Activated CD8-positive, alpha-beta memory T cell treated with anti-CD3 and anti-CD28 coated beads, Interleukin-2, amount 50 U/mL, for 4 hours (primary cell): ENCODE measurements around the gene FIBCD1.
"Not testable (repeated sequence)": the region's sequence is repeated elsewhere in the genome, so short reads cannot be mapped to it uniquely, and the experiment has no call there.

Experiments
- DNase-seq: peaks from one replicate; pipeline ENCODE4 v3.0.0-alpha.2; 2020

The FIBCD1 gene

DNA sequence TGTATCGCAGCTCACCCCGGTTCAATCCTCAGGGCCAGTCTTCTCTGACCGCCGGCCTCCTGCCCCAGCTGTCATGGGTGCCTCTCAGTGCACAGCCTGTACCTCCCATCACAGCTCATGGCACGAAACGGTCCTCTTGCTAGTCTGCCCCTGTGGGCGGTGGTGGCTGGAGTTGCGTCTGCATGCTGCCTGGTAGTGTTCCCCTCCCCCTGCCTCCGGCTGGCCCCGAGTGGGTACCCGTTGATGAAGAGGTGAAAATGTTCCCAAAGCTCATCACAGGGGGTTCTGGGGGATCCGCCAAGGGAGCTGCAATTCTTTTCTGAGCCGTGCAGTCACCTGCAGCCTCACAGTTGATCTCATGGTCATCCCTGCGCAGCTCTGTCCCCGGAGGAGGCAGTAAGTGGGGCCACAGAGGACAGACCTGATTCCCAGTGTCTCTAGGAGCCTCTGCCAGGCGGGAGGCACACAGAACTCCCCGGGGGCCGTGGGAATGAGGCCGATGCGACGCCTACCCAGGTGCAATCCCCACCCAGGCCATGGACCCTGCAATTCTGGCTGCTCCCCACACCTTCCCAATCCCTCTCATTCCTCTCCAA lies 34.7 kb upstream of the FIBCD1 start:
- no peak for DNase-seq

DNA sequence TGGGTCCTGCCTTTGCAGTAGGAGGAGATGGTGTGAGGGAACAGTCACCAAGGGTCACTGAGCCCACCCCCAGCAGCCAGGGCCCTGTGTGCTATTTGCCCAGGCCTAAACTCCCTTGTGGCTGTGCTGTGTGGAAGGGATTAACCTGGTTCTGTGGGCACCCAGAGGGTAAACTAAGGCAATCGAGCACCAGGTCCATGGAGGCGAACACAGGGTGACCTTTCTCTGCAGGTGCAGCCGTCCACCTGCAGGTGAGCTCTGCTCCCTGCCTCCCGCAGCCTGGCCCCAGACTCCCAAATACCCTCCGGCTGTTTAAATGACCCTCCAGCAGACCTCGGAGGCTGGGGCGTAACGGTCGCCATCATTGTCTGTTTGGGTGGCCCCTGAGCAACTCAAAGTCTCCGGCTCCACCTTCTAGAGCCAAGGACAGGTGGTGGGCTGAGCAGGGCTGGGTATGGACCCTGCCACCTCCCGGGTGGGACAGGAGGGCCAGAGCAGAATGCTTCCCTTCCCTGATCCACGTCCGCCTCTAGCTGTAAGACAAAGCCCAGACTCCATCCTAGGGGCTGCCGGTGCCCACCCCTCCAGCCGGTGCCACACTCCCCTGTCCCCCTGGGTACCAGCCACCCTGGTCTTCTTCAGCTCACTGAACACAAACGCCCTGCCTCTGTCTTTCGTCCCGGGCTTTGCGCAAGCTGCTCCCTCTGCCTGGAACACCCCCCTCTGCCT lies 34.1 kb upstream of the FIBCD1 start:
- no peak for DNase-seq

DNA sequence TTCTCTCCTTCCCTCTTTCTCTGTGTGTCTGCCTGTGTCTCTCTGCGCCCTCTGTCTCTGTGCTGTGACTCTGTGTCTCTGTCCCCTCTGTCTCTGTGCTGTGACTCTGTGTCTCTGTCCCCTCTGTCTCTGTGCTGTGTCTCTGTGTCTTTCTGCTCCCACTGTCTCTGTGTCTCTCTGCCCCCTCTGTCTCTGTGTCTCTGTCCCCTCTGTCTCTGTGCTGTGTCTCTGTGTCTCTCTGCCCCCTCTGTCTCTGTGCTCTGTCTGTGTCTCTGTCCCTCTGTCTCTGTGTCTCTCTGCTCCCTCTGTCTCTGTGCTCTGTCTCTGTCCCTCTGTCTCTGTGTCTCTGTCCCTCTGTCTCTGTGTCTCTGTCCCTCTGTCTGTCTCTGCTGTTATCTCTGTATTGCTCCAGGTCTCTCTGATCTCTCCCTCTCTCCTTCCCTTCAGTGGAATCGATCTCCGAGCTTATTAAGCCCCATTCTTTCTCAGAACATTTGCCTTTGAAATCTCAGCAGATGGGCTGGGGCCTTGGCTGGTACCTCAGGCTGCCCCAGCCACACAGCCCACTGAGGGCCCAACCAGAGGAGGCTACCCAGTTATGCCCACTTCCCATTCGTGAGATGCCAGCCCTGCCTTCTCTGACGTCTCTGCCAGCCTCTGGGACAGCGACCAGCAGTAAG lies 33.4 kb upstream of the FIBCD1 start:
- no peak for DNase-seq

DNA sequence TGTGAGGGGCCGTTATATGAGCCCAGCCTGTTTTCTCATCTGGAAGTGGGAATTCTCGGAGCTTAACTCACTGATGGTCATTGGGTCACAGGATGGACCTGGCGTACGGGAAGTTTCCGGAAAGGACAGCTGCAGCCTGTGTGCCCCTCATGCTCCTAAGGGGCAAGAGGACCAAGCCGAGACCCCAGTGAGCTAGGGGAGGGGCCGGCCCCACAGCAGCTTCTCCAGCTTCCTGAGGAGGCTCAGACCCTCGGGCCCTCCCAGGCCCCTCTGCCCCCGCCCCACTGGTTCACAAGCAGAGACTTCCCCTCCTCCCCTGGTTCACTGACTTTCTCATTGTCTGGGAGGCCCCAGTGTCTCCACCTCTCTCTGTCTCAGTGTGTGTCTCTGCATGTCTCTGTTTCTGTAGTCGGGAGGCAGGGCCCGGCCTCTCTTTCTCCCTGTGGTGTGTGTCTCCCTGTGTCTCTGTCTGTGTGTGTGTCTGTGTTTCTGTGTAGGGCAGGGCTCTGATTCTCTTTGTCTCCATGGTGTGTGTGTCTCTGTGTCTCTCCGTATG lies 32.3 kb upstream of the FIBCD1 start:
- DNase-seq: no peak

DNA sequence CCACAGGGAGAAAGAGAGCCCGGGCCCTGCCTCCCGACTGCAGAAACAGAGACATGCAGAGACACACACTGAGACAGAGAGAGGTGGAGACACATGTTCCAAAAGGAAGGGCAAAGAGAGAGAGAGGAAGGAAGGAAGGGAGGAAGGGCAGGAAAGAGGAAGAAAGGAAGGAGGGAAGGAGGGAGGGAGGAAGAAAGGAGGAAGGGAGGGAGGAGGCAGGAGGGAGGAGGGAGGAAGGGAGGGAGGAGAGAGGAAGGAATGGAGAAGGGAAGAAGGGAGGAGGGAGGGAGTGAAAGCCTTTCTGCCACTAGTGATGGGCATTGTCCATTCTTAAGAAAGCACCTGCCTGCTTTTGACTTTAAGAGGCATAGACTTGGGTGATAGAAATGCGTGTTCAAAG lies 31.8 kb upstream of the FIBCD1 start:
- no peak for DNase-seq

DNA sequence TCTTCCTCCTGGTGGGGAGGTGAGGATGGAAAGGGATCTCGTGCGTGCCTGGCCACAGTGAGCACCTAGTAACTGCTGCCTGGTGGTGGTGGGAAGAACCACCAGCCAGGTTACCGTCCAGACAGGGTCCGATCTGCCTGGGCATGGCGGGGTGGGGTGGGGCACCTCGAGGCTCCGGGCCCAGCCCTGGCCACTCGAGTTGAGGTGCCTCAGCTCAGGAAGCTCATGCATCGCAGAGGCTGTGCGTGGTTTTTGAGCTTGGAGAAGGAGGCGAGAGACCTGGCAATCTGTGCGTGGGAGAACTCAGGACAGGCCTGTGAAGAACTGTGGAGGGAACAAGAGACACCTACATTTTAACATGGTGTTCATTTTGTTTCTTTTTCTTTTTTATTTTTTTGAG lies 31.0 kb upstream of the FIBCD1 start:
- no peak for DNase-seq

DNA sequence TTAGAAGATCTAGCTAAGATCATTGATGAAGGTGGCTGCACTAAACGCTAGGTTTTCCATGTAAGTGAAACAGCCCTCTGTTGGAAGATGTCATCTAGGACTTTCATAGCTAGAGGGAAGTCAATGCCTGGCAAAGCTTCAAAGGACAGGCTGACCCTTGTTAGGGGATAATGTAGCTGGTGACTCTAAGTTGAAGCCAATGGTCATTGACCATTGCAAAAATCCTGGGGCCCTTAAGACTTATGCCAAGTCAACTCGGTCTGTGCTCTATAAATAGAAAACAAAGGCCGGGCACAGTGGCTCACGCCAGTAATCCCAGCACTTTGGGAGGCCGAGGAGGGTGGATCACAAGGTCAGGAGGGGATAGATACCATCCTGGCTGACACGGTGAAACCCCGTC lies 26.6 kb upstream of the FIBCD1 start:
- DNase-seq: no peak

DNA sequence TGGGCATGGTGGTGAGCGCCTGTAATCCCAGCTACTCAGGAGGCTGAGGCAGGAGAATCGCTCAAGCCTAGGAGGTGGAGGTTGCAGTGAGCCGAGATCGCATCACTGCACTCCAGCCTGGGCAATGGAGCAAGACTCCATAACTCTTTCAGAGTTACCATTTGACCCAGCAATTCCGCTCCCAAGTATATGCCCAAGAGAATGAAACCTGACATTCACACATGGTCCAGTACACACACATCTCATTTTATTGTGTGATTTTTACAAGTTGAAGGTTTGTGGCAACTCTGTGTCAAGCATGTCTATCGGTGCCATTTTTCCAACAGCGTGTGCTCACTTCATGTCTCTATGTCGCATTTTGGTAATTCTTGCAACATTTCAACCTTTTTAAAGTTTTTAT lies 24.9 kb upstream of the FIBCD1 start:
- no peak for DNase-seq

DNA sequence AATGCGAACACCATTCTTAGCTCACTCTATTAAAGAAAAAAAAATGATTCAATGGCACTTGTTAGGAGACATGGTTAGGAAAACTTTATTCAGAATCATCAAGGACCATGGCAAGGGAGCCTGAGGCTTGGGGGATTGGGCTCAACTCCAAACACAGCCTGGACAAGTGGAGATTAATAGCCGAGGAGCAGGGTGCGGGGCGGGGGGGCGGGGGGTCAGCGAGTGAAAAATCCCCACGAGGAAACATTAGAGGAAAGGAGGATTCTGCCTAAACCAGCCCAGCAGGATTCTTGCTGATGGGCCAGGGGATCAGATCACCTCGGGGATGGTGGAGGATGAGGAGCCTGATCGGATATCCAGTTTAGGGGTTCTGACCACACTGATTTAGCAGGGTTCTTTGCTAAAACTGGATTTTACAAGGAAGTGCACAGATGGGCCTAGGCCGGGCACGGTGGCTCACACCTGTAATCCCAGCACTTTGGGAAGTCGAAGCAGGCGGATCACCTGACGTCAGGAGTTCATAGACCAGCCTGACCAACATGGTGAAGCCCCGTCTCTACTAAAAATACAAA lies 24.4 kb upstream of the FIBCD1 start:
- no peak for DNase-seq

DNA sequence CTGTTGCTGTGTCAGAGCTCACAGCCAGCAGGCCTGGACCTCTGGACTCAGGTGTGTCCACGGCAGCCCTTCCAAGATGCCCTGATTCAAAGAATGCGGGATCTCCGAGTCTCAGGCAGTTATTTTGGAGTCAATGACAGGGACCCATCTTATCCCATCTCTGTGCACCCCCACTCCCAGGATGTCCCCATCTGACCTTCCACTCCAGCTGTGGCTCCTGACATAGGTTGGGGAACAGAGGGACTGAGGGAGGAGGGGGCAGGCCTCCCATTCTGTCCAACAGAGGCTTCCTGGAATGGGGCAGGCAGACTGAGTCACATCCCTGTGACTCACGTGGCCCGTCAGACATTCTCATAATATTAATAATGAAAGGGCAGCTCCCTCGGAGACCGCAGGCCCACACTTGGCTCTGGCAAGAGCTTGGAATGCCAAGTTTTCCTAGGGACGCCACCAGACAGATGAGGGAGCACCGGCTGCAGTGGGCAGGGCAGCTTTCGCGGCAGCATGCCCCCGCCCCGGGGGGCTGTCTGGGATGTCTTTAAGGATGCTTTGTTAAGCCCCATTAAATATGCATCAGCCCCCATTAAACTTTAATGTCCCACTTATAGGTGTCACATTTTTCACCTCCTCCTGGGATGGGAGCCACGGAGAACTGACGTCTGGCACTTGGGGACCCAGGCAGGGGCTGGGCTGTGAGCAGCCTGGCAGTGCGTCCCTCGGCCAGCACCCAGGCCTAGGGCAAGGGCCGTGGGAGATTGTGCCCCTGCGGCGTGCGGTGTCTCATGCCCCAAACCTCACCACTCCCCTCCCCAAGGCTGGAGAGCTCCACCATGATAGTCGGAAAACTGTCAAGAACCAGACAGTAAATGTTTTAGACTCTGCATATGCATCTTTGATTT lies 23.6 kb upstream of the FIBCD1 start:
- DNase-seq: no peak

DNA sequence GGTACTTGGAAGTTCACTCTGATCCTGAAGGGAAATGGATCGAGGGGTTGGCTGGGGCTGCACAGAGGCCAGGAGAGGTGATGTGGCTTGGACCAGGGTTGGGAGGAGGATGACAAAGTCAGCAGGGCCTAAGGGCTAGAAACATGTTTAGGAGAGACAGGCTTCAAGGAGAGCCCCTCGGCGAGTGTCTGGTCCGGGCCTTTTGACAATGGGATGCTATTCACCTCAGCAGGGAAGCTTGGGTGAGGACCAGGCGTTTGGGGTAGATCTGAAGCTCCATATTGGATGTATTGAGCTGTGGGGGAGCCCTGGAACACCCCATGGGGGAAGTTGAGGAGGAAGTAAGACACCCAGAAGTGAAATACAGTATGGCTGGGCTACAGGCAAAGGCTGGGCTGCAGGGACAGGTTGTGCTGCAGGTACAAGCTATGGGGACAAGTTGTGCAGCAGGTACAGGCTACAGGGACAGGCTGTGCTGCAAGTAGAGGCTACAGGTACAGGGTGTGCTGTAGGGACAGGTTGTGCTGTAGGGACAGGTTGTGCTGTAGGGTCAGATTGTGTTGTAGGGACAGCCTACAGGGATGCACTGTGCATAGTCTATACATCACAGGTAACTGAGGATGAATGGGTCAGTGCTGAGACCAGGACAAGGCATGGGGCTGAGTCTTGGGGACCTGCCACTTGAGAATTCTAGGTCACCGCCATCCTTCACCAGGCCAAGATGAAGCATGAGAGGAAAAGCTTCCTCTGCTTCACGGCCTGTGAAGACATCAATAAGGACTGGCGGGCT lies 22.7 kb upstream of the FIBCD1 start:
- no peak for DNase-seq

DNA sequence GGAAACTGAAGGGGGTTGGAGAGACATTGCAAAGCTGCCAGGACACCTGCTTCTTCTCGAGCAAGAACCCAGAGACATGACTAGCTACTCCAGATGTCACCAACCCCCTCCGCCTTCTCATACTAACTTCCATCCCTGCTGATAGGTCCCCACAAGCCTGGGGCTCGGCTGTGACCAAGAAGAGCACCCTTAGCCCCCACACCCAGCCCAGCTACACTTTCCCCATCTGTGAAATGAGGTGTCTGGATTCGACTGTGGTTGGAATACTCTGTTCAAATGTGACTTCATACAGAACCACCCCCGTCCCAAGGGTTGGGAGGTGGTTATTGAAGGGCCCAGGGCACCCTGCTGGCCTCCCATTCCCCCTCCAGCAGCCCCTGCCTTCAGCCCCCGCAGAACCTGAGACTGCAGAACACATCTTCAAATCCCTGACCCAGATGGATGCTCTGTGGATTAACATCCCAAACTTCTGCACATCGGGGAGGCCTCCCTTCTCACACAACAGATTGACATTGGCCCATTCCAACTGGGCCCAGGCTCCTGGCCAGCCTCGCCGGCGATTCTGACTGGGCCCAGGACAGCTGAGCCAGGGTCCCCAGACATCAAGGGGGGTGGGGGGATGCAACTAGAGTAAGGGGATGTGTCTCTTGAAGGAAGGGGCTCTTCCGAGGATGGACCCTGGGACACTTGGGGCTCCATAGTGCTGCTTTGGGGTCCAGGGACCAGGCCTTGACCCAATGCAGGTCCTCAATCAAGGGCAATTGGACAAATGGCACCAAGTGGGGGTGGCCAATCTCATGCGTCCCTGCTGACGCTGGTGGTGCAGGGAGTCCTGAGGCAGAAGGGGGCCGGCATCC lies 21.7 kb upstream of the FIBCD1 start:
- DNase-seq: no peak

DNA sequence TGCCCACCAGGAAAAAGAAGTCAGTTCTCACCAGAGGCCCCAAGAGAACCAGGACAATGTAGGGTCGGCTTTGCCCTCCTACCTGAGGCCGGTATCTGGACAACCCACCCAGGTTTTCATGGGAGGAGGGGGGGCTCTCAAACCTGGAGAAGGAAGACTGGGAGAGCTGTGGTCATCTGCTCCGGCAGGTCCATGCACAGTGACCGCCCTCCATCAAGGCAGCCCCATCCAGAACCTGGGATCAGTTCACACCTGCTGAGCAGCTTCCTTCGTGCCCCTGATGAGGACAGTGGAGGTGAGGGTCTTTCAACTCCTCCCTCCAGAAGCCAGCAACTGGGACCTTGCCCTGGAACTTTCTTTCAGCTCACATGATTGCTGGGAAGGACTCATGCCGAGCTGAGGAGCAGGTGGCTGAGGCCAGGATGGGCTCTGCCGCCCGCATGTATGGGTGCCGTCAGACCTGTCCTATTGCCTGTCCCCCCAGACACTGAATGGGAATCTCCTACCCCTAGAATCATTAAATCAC lies 20.8 kb upstream of the FIBCD1 start:
- no peak for DNase-seq

DNA sequence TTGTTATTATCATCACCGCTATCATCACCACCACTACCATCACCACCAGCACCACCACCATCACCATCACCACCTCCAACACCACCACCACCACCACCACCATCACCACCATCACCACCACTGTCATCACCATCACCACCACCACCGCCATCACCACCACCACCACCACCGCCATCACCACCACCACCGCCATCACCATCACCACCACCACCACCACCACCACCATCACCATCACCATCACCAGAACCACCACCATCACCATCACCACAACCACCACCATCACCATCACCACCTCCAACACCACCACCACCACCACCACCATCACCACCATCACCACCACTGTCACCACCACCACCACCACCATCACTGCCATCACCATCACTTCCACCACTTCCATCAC lies 19.5 kb upstream of the FIBCD1 start:
- DNase-seq: not testable (repeated sequence)

DNA sequence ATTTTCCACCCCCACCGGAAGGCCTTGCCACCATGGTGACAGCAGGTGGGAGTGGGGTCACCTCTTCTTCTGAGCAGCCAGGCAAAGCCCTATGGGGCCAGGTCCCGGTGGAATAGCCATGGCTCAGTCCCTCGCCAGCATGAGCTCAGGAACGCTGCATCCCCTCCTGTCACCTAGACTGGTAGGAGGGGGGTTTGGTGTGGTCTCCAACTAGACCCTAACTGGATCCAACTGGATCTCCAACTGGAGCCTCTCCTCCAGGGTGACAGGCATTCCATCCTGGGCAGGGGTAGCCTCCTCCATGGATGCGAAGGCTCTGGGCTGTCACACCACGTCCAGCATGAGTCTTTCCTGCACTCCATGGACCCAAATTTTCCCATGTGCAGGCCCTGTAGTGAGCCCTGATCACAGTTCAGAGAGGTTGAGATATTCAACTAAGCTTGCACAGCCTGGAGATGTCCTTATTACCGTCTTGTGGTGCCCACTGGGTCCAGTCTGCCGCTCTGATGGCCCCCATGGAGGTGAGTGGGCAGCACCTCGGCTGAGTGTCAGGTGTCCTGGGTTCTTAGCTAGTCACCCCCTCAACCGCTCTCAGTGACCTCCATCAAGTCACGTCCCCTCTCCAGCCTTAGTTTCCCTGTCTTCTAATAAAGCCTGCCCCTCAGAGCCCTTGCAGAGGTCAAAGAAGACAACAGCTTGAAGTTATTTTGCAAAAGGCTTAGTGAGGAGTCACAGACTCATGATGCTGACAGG lies 18.6 kb upstream of the FIBCD1 start:
- DNase-seq: no peak

DNA sequence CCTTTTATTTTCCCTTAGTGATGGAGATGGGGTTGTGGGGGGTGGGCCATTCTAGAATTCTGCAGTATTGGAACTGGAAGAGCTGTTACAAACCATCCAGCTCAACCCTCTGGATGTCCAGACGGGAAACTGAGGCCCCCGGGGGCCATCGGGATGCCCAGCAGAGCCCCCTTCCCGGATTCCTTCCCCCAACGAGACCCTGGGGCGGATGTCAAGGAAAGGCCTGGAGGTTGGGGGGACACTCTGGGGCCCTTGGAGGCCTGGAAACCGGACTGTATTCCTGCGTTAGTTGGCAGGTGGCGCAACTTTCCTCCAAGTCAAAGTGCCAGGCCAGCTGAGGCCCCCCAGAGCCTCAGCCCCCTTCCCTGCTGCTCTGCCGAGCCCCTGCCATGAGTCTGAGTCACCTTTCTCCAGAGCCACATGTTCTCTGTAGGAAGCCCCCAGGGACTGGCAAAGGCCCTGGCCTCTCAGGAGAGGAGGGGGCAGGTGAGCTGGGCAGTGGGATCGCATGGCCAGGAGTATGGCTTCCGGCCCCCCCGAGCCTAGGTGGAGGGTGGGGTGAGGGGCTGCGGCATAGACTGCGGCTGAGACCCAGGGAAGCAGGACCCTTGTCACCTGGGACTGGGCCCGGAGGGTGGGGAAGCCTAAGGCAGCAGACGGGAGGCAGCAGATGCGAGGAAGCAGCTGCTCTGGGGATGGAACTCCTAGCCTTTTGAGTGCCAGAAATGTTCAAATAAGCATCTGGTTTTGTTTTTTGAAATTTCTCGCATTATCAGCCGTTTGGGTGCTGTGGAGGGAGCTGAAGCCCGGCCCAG lies 17.8 kb upstream of the FIBCD1 start:
- no peak for DNase-seq

DNA sequence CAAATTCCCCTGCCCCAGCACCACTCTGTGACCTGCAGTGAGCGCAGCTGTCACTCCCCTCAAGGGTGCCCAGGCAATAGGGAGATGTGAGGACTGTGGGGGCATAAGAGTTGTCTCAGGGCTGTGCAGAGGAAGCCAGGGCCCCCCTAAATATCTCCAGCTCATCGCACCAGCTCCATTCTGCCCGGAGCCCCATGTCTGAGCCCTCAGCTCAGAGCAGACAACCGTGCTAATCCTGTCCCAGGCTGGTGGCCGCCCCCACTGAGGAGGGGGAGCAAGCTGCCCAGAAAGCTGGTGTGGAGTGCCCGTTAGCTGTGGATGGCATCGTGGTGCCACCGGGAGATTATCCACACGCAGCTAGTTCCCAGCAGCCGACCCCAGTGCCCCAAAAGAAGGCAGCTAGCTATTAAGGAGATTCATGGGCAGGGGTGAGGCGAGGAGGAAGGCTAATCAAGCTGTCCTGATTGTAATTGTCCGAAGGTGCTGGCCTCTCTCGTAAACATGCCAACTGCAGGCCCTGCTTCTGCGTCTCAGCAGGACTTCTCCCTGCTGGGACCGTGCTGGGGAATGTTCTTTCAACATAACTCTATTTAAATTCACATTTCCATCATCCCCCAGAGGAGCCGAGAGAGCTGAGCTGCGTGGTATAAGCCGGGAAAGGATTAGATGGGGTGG lies 17.0 kb upstream of the FIBCD1 start:
- DNase-seq: no peak

DNA sequence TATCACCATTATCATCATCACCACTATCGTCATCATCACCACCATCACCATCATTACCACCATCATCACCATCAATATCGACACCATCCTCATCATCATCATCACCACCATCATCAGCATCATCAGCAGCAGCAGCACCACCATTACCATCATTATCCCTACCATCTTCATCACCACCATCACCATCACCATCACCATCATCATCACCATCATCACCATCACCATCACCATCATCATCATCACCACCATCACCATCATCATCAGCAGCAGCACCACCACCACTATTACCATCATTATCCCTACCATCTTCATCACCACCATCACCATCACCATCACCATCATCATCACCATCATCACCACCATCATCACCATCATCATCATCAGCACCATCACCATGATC lies 15.9 kb upstream of the FIBCD1 start:
- DNase-seq: not testable (repeated sequence)
